DMS53 (cell line): ENCODE data around the gene CGB2.

Experiments used
- DNase-seq: peaks from one replicate; lab custom pipeline; 2025; lab: John Stamatoyannopoulos, UW

Gene CGB2

GRCh38 chr19:49067554-49067953, 35.9 kb downstream of the CGB2 start:
- DNase-seq: no peak

- no peak for DNase-seq
Observed at GRCh38 chr19:49069026-49069425, 37.3 kb downstream of the CGB2 start.

- DNase-seq: no peak
Observed at GRCh38 chr19:49070416-49070815, 38.7 kb downstream of the CGB2 start.

GRCh38 chr19:49071860-49072547, 40.3 kb downstream of the CGB2 start:
- peak; percentile 41 for DNase-seq

GRCh38 chr19:49073514-49074378, 42.1 kb downstream of the CGB2 start:
- peak; percentile 56 for DNase-seq

- DNase-seq: peak; percentile 80
Observed at GRCh38 chr19:49074869-49075268, 43.2 kb downstream of the CGB2 start.

- DNase-seq: no peak
Observed at GRCh38 chr19:49080392-49080791, 48.7 kb downstream of the CGB2 start.

- no peak for DNase-seq
Observed at GRCh38 chr19:49081273-49081672, 49.6 kb downstream of the CGB2 start.
